Measurements from ENCODE around the gene ANKRD27. TPM values are rescaled to one million over a fixed set of nuclear protein-coding genes. Genes with fewer than 3 reads are reported as not detected.

Gene ANKRD27
- total RNA-seq: 10 to 100 TPM; 16.6 to 24.5 (median 20.0) TPM
- polyA plus RNA-seq: 10 to 100 TPM in 1 of 2 donors, 1 to 10 TPM in 1; 7.6 to 10.1 TPM
- long read RNA-seq, donor 1, full-length matches to known transcripts: 26 of 46 reads
- long read RNA-seq, donor 1, partial matches to known transcripts: 7 of 46 reads
- long read RNA-seq, donor 1, other reads (novel, unspliced or antisense): 13 of 46 reads
- long read RNA-seq, donor 2, full-length matches to known transcripts: 24 of 48 reads
- long read RNA-seq, donor 2, partial matches to known transcripts: 12 of 48 reads
- long read RNA-seq, donor 2, other reads (novel, unspliced or antisense): 12 of 48 reads
- long read RNA-seq, donor 3, full-length matches to known transcripts: 53 of 109 reads
- long read RNA-seq, donor 3, partial matches to known transcripts: 27 of 109 reads
- long read RNA-seq, donor 3, other reads (novel, unspliced or antisense): 29 of 109 reads

DNA sequence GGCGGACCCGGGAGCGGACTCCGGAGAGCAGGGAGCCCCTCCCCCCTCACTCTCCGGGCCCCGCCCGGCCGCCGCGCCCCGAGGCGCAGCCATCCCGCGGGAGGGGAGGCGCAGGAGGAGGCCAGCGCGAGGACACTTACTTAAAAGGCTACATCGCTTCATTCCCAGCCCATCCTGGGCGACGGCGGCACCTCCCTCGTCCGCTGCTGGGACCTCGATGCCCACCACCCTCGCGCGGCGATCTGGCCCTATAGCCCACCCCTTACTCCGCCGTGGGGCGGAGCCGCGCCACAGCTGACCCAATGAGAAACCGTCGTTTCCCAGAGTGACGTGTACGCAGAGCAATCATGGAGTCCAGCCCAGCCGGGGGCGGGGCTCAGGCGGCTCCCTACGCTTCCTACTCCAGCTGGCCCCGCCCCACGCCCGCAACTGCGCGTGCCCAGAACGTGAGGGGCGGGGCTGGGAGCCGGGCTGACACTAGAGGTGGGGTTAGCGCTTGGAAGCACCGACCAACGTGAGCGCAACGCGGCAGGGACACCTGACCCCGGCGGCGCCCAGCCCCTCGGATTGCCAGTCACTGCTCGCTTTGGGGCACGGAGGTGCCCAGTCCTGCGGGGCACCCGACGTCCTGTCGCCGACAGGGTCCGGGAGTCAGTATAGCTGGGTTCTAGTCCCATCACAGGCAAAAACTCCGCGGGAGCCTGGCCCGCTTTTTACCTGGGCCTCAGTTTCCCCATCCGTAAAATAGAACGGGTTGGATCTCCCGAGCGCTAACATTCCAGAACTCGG lies at the start of gene ANKRD27:
Gene ANKRD27 (minus strand): TSS at position 250 of the 789 bp plus-strand sequence. CDS start 16,165 bp downstream, outside the sequence.
- intact Hi-C loops (cut with DNase I): loop anchor here in 1 of 10 donors (2.0 kb wide), 1 partner anchor 16 kb away; the partner anchor contains the start of gene NUDT19
- Histone ChIP-seq H3K27ac (peak within 1 kb of the TSS in 9 of 10 donors; percentile 81 to 90 (median 85)), H3K27me3 (peaks cover 0 to 33% (median 8%) of the 10 kb centered on the region in 7 donors), H3K36me3 (peaks cover 0 to 4% (median 0%) of the 10 kb centered on the region in 9 donors), H3K4me1 (peaks cover 4 to 50% (median 31%) of the 10 kb centered on the region in 9 donors), H3K4me3 (peak within 1 kb of the TSS; percentile 48 to 97 (median 86)), H3K9me3 (no peaks in the 10 kb centered on the region)
- ATAC-seq (peak; percentile 93 to 99 (median 97)), DNase-seq (peak; percentile 97 to 99)
- WGBS, 2 donors: 0 to 1% methylated on average over 70 to 75 of the region's 75 CpGs
- TF ChIP-seq, protein P1, sequence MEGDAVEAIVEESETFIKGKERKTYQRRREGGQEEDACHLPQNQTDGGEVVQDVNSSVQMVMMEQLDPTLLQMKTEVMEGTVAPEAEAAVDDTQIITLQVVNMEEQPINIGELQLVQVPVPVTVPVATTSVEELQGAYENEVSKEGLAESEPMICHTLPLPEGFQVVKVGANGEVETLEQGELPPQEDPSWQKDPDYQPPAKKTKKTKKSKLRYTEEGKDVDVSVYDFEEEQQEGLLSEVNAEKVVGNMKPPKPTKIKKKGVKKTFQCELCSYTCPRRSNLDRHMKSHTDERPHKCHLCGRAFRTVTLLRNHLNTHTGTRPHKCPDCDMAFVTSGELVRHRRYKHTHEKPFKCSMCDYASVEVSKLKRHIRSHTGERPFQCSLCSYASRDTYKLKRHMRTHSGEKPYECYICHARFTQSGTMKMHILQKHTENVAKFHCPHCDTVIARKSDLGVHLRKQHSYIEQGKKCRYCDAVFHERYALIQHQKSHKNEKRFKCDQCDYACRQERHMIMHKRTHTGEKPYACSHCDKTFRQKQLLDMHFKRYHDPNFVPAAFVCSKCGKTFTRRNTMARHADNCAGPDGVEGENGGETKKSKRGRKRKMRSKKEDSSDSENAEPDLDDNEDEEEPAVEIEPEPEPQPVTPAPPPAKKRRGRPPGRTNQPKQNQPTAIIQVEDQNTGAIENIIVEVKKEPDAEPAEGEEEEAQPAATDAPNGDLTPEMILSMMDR (IDR thresholded peaks at IDR 0.05): peak in 1 of 9 donors; percentile 14

DNA sequence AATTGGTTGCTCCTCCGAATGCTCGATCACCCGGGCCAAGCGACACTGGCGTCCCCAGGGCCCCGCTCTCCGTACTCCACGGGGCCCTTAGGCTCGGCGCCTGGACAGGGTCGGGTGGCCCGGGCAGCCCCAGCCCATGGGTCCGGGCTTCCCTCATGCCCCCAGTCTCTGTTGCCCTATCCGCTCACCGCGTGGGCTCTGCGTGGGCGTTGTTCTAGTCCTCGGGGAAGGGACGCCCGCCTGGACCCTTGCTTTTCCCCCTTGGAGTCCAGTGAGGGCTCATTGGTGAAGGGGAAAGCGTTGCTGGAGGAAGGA lies 45.9 kb upstream of the ANKRD27 start:
- intact Hi-C loops (cut with DNase I): no loop called here
- 96 to 98% methylated on average over 22 of the region's 22 CpGs for WGBS, 2 donors
- H3K36me3 ChIP-seq: peaks cover 0 to 7% (median 0%) of the 10 kb centered on the region in 9 donors
- H3K4me3 ChIP-seq: no peak overlapping the region
- no peak for DNase-seq
- peaks cover 0 to 10% (median 0%) of the 10 kb centered on the region in 11 donors for H3K9me3 ChIP-seq
- no peak for ATAC-seq
- H3K4me1 ChIP-seq: no peaks in the 10 kb centered on the region
- H3K27ac ChIP-seq: no peak overlapping the region
- TF ChIP-seq, protein P1 (IDR thresholded peaks at IDR 0.05): no peak
- H3K27me3 ChIP-seq: no peaks in the 10 kb centered on the region

DNA sequence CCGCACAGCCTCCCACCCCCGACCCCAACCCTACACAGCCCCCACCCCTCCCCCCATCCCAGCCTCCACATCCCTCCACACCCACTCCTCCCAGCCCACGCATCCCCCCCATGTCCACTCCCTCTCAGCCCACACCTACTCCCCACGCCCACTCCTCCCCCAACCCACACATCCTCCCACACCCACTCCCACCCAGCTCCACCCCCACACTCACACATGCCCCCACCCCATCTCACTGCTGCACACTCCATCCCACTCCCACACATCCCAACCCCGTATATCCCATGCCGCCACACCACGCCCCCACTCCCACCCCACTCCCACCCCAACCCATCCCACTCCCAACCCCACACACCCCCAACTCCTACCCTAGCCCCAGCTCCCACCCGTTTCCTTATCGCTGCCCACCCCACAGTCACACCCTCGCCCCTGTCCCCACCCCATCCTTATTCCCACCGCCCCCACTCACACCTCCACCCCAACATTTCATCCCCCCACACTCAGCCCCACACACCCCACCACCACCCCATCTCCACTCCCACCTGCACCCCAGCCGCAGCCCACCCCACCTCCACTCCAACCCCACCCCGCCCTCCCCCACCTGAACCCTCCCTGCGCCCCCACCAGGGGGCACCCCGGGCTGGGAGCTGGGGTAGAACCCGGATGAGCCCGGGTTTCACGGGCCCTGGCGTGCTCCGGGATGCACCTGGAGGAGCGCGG lies 45.4 kb upstream of the ANKRD27 start:
- no peak for ATAC-seq
- TF ChIP-seq, protein P1 (IDR thresholded peaks at IDR 0.05): no peak
- WGBS, 2 donors: 95 to 97% methylated on average over 20 to 22 of the region's 22 CpGs

More for the DNA sequence above, 45.4 kb upstream of the ANKRD27 start:
- no peak for DNase-seq
- Histone ChIP-seq H3K27me3 (no peaks in the 10 kb centered on the region), H3K4me1 (no peaks in the 10 kb centered on the region), H3K9me3 (peaks cover 0 to 5% (median 0%) of the 10 kb centered on the region in 11 donors), H3K27ac (no peak overlapping the region), H3K4me3 (no peak overlapping the region), H3K36me3 (peaks cover 0 to 7% (median 0%) of the 10 kb centered on the region in 9 donors)
- intact Hi-C loops (cut with DNase I): no loop called here

Measured in heart right ventricle (tissue), 16 donors.